HS-5 (cell line): ENCODE results near the gene OMP.
A peak's percentile ranks its signal among the peaks of the same experiment; 100 is the strongest.
"Not testable (repeated sequence)": the region's sequence is repeated elsewhere in the genome, so short reads cannot be mapped to it uniquely, and the experiment has no call there.

Experiments used
- DNase-seq: peaks from one replicate; pipeline ENCODE4 v3.0.0-alpha.2; 2012; ENCODE audit warnings: low read depth

OMP gene

GRCh38 chr11:77102246-77103210 is at the start of gene OMP:
OMP (plus strand) TSS chr11:77102840; CDS start chr11:77102840, 0 bp downstream.
- DNase-seq = no peak

- DNase-seq = no peak
Observed at GRCh38 chr11:77053217-77054015, 49.2 kb upstream of the OMP start.

DNA sequence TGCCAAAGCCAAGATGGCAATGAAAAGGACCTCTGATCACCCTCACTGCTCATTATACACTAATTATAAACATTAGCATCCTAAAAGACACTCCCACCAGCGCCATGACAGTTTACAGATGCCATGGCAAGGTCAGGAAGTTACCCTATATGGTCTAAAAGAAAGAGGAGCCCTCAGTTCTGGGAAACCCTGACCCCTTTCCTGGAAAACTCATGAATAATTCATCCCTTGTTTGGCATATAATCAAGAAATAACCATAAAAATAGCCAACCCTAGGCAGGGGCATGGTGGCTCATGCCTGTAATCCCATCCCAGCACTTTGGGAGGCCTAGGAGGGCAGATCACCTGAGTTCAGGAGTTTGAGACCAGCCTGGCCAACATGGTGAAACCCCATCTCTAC is 48.6 kb upstream of the OMP start:
- no peak for DNase-seq

GRCh38 chr11:77055101-77055561 is 47.5 kb upstream of the OMP start:
- no peak for DNase-seq

DNA sequence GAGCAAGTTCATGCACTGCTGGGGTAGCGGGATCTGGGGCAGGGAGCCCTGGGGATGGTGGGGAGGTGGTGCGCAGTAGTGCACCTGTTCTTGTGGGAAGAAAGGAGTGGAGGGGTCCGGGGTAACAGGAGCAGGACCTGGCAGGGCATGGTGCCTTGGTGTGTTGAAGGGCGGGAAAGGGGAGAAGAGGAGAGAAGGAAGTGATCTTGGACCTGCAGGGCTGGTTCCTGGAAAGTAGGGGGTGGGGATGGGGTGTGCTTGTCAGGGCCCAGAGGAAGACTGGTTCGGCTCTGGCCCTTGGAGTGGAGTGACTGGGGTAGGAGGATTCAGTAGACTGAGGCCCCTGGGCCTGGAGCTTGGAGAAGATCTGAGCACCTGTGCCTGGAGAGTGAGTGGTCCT is 46.7 kb upstream of the OMP start:
- no peak for DNase-seq

DNA sequence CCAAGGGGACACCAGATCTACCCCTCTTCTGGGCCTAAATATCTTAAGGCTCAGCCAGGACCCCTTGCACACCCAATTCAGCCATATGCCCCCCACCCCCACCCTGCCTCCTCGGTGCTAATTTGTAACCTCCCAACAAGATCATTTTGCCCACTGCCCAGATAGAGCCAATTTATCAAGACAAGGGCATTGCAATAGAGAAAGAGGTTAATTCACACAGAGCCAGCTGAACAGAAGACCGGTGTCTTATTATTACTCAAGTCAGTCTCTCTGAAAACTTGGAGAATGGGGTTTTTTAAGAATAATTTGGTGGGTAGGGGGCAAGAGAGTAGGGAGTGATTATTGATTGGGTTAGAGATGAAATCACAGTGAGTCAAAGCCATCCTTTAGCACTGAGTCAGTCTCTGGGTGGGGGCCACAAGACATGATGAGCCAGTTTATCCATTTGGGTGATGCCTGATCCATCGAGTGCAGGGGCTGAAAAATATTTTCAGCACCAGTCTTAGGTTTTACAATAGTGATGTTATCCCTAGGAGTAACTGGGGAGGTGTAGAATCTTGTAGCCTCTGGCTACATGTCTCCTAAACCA is 45.7 kb upstream of the OMP start:
- DNase-seq = no peak

DNA sequence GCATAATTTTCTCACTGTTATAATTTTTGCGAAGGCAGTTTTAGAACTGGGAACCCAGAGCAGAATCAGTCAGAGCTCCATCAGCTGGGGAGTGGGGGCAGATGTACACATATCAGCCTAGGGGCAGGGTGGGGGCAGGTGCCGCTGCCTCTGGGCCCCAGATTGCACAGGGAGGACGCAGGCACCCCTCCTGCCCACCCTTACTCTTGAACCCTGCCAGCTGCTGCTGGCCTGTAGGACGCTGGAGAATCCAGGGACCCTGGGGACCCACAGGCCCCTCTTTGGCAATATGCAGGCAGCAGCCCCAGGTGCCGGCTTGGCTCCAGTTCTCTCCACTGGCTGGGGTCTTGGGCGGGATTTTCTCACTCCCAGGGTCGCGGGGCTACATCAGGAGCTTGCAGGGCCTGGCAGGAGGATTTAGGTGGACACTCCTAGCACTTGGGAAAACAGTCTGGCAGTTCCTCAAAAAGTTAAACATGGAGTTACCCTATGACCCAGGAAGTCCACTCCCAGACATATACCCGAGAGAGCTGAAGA is 44.6 kb upstream of the OMP start:
- no peak for DNase-seq

GRCh38 chr11:77058900-77059299 is 43.7 kb upstream of the OMP start:
- DNase-seq = no peak

GRCh38 chr11:77059806-77060205 is 42.8 kb upstream of the OMP start:
- DNase-seq = no peak

- no peak for DNase-seq
Observed at GRCh38 chr11:77060234-77060633, 42.4 kb upstream of the OMP start.

GRCh38 chr11:77061258-77061657 is 41.4 kb upstream of the OMP start:
- DNase-seq = not testable (repeated sequence)

GRCh38 chr11:77062924-77063323 is 39.7 kb upstream of the OMP start:
- DNase-seq = no peak

- DNase-seq = no peak
Observed at GRCh38 chr11:77063407-77063806, 39.2 kb upstream of the OMP start.

DNA sequence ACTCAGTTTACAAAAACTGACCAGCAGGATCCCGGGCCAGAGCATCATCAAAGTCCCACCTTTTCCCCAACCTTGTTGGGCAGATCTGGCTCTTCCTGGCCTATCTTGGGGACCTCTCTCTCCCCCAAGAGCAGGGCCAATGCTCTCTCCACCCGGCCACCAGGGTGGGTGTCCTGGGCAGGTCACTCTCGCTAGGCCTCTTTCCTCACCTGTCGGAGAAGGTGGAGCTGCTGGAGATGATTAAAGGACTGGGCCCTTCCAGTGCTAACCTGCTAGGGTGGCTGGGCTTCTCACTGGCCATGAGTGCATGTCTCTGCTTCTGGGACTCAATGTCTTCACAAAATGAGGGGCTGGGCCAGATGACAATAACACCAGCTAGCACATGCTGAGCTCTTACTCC is 38.8 kb upstream of the OMP start:
- DNase-seq = no peak

DNA sequence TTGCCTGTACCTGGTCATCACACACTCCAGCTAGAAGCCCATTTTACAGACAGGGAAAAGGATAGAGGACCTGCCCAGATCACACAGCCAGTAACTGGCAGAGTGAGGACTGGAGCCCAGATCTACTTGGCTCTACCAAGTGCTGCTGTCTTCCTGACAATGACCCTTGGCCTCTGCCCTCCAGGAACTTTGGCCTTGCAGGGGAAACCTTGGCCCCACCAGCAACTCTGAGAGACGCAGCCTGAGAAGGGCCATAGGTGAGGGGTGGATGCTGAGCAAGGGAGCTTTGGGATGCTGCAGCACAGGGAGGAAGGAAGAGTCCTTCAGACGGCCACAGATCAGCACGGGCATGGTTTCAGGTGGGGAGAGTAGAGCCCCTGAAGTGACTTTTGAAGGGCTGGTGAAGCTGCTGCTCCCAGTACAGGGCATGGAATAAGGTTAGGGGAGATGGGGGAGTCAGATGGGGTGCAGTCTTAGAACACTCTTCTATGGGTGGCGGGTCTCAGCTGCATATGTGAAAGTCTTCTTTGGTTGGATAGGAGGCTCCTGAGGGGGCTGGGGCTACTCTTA is 37.9 kb upstream of the OMP start:
- DNase-seq = no peak

- no peak for DNase-seq
Observed at GRCh38 chr11:77065878-77066228, 36.8 kb upstream of the OMP start.

DNA sequence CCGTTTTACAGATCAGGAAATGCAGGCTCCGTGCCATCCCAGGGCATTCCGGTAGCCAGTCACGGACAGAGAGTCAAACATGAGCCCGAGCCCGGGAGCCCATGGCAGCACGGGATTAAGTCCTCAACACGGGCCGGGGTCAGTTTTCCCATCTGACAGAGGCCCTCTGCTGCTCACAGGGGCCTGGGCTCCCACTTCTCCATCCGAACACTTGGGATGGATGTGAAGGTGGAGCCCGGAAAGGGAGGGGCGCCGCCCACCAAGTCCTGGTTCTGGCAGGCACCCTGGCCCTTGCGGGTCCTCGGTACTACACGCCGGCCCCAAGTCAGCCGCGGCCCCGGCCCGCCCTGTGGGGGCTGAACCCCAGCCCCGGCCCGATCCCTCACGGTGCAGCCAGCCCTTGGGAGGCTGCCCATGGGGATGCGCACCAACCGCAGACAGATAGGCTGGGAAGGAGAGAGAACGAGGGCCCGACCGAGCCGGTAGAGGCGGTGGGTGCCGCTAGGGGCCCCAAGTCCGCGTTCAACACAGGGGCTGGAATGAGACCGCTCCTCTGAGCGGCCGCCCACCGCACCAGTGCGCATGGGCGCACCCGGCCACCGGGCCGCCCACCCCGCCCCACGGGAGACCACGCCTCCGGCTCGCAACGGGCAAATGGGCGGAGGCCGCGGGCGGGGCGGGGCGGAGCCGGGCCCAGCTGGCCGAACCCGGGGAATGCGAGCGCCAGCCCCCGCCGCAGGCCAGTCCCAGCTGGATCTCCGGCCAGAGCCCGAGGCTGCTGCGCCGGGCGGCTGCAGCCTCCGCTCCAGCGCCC is 36.2 kb upstream of the OMP start, which contains the start of gene CAPN5:
CAPN5 (plus strand) TSS at position 743 of the 814 bp plus-strand sequence. CDS start 17,916 bp downstream, outside the sequence.
- DNase-seq = peak; percentile 54

DNA sequence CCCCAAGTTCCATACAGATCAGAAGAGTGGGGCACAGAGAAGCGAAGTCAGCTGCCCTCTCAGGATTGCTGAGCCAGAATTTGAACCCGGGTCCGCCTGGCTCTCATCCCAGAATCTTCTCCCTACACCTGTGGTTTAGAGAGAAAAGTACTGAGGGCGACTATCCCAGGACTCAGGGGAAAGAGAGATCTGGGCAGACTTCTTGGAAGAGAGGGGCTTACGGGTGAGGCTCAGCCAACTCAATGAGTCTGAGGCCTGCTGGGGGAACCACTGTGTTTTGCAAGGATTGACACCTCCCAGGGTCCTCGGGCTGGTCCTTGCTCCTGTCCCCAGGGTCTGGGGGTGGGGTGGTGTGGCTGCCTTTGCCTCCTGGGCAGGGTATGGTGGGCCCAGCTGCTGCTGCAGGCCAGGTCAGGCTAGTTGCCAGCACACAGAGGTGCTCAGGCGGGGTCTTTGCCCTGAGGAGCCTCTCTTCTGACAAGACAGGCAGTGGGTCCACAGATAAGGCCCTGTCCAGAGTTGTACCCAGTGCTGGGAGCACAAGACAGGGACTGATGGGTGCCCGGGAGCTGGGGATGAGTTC is 34.7 kb upstream of the OMP start:
- DNase-seq = no peak

GRCh38 chr11:77068457-77069335 is 33.9 kb upstream of the OMP start:
- DNase-seq = no peak
